ENCODE results near the gene DGAT2.

Gene DGAT2

DNA sequence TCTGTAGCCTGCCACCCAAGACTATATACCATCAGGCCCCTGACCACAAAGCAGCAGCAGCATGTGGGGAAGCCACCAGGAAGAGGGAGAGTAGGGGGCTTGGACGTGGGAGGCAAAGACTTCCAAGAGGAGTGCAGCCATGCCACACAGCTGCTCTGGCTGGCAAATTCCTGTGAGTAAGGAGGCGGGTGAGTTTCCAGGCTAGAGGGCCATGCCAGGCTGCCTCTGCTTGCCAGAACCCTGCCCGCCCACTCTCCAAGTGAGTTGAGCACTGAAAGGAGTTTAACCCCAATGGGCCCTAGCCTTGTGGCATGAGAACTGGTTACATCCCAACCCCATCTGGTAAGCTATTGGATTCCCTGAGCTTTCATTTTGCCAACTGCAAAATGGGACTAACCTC, 4.7 kb upstream of the DGAT2 start:
- DNase-seq (ENCODE audit: extremely low spot score): no peak
- ChIA-PET CTCF (interaction anchor here (1.0 to 2.0 kb wide), 3 partner anchors 39 to 218 kb away, joined by 3 to 6 read pairs (median 4); no protein-coding TSS in a partner anchor), POLR2A (no interaction called here)
- TF ChIP-seq, protein P1, sequence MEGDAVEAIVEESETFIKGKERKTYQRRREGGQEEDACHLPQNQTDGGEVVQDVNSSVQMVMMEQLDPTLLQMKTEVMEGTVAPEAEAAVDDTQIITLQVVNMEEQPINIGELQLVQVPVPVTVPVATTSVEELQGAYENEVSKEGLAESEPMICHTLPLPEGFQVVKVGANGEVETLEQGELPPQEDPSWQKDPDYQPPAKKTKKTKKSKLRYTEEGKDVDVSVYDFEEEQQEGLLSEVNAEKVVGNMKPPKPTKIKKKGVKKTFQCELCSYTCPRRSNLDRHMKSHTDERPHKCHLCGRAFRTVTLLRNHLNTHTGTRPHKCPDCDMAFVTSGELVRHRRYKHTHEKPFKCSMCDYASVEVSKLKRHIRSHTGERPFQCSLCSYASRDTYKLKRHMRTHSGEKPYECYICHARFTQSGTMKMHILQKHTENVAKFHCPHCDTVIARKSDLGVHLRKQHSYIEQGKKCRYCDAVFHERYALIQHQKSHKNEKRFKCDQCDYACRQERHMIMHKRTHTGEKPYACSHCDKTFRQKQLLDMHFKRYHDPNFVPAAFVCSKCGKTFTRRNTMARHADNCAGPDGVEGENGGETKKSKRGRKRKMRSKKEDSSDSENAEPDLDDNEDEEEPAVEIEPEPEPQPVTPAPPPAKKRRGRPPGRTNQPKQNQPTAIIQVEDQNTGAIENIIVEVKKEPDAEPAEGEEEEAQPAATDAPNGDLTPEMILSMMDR (IDR thresholded peaks at IDR 0.05; ENCODE audit: control extremely low read depth, extremely low read depth, low read depth, missing control alignments): no peak

DNA sequence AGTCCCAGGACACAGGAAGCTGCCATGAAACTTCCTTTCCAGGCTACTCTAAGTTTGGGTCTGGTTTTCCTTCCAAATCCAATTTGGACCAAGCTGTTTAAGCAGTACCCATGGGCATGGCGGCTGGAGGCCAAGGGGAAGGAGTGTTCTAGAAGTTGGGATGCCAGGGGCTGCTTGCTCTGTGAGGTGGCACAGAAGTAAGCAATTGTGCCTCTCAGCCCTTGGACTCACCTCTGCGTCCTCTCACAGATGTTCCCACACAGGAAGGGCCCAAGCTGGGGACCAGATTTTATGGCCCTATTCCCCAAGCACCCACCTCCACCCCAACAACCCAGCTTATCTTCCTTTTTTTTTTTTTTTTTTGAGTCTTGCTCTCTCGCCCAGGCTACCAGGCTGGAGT, 3.5 kb upstream of the DGAT2 start:
- ChIA-PET POLR2A (no interaction called here), CTCF (interaction anchor here (2.0 kb wide), 1 partner anchor 59 kb away, joined by 6 read pairs; no protein-coding TSS in a partner anchor)
- no peak for DNase-seq (ENCODE audit: extremely low spot score)
- TF ChIP-seq, protein P1 (IDR thresholded peaks at IDR 0.05; ENCODE audit: control extremely low read depth, extremely low read depth, low read depth, missing control alignments): no peak

DNA sequence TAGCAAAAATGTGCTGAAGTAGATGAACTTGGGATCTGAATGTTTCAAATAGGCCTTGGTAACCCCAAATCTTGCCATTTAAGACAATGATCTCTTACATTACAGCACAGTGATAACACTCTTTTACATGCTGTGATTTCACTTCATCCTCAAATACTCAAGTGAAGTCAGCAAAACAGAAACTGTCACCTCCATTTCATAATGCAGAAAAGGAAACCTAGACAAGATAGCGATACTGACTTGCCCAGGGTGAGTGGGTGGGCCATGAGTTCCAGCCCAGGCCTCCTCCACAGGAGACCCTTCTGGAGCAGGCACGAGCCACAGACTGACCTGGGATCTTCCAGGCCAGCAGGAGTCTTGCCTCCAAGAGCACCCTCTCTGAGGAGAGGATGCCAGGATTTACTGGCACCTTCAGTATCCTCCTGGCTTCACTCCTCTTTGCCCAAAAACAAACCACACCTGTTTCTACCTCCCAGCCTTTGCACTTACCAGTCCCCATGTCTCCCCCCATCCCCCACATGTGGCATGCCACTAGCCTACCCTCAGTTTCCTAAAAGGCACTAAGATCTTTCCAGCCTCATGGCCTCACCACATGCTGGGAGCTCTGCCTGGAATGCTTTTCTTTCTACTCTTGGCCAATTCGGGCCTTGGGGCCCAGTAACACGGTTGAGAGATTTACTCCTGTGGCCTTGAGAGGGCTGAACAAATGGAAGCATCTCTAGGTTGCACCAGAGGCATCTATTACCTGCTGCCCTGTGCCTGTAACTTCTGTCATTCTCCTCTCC, 1.9 kb upstream of the DGAT2 start:
- POLR2A ChIA-PET: no interaction called here
- DNase-seq (ENCODE audit: extremely low spot score): peak; percentile 59
- TF ChIP-seq, protein P1 (IDR thresholded peaks at IDR 0.05; ENCODE audit: control extremely low read depth, extremely low read depth, low read depth, missing control alignments): no peak
- CTCF ChIA-PET: interaction anchor here (0.8 kb wide), 1 partner anchor 386 kb away, joined by 4 read pairs; no protein-coding TSS in a partner anchor

DNA sequence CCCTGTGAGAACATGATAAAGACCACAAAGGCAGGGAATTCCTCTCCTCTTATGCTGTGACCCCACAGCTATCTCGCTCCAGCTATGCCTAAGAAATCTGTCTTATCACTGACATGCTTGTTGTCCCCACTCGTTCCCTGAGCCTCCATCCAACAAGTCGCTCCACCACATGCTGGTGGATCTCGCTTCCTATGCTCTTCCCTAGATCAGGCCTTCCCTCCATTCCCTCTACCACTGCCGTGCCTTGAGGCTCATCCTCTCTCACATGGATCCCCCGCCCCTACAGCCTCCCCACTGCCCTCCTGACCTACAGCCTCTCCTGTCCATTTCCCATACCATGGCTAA, 1.4 kb upstream of the DGAT2 start:
- CTCF ChIA-PET: interaction anchor here (0.8 kb wide), 1 partner anchor 385 kb away, joined by 4 read pairs; no protein-coding TSS in a partner anchor
- TF ChIP-seq, protein P1 (IDR thresholded peaks at IDR 0.05; ENCODE audit: control extremely low read depth, extremely low read depth, low read depth, missing control alignments): no peak
- DNase-seq (ENCODE audit: extremely low spot score): no peak
- POLR2A ChIA-PET: no interaction called here

DNA sequence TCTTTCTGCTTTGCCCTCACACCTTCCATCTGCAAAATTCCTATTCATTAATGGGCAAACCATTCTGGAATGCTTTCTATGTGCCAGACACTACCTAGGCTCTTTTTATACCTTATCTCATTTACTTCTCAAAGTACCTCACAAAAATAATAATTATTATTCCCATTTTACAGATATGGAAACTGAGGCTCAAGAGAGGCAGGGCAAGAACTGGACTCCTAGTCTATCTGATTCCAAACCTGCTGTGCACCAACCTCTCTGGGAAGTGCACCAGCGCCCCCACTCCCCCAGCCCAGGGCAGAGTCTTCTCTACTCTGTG, 826 bp upstream of the DGAT2 start:
- CTCF ChIA-PET: interaction anchor here (1.2 to 1.4 kb wide), 2 partner anchors 9 to 35 kb away, joined by 3 to 5 read pairs; no protein-coding TSS in a partner anchor
- POLR2A ChIA-PET: no interaction called here
- no peak for DNase-seq (ENCODE audit: extremely low spot score)
- TF ChIP-seq, protein P1 (IDR thresholded peaks at IDR 0.05; ENCODE audit: control extremely low read depth, extremely low read depth, low read depth, missing control alignments): no peak

DNA sequence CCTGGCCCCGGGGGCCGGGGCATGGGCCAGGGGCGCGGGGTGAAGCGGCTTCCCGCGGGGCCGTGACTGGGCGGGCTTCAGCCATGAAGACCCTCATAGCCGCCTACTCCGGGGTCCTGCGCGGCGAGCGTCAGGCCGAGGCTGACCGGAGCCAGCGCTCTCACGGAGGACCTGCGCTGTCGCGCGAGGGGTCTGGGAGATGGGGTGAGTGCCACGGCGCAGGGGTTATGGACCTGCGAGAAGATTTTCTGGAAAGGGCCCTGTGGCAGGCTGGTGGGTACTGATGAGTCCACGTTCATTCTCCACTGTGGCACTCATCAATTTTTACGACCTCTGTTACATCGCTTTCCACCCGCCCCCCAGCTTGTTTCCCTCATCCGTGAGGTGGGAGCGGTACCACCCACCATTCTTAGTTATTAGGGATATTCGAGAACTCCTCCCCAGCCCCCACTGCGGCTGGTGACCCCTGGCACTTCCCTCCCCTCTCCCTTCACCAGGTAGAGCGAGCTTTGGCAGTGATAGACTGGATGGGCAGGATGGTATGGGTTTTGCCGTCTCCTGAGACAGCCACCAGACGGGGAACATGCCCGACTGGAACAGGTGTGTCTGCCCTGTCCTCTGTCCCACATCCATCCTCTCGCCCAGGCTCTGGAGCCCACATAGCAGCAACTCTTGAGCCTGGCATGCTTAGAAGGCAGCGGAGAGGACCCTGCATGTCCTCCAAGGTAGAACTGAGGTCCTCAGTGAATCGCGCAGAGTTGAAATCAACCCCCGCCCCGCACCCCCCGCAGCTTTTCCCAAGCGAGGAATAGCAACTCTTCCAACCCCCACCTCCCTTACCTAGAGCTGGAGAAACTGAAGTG, 562 bp downstream of the DGAT2 start:
- no peak for DNase-seq (ENCODE audit: extremely low spot score)
- TF ChIP-seq, protein P1 (IDR thresholded peaks at IDR 0.05; ENCODE audit: control extremely low read depth, extremely low read depth, low read depth, missing control alignments): no peak
- ChIA-PET CTCF (interaction anchor here (0.6 to 1.6 kb wide), 9 partner anchors 8 to 376 kb away, joined by 3 to 5 read pairs (median 3); no protein-coding TSS in a partner anchor), POLR2A (interaction anchor here (0.6 kb wide), 2 partner anchors 91 to 393 kb away, joined by 3 to 4 read pairs; no protein-coding TSS in a partner anchor)
